Smooth muscle cell (in vitro differentiated cells): ENCODE measurements around the gene CHD9NB. TPM values are rescaled to one million over a fixed set of nuclear protein-coding genes. Genes with fewer than 3 reads are reported as not detected.

Experiments used
- DNase-seq: peaks from one replicate; lab custom pipeline; 2025; ENCODE audit not compliant: unreplicated experiment; lab: John Stamatoyannopoulos, UW
- H2AFZ ChIP-seq: fragments of 200-600 bp; sonication (generic); 2 replicates; pipeline ENCODE4 v1.6.0; 2016; ENCODE audit warnings: antibody characterized with exemption, low read depth, mild to moderate bottlenecking
- H3F3A ChIP-seq: fragments of 200-600 bp; sonication (generic); 2 replicates; pipeline ENCODE4 v1.6.0; 2017; ENCODE audit warnings: antibody characterized with exemption, low read depth
- H3K27ac ChIP-seq: fragments of 200-600 bp; sonication (generic); 2 replicates; pipeline ENCODE4 v1.5.1; 2016; ENCODE audit warnings: low read depth, mild to moderate bottlenecking
- H3K27me3 ChIP-seq: fragments of 200-600 bp; sonication (generic); 2 replicates; pipeline ENCODE4 v1.6.1; 2016; ENCODE audit warnings: low read depth, mild to moderate bottlenecking
- H3K36me3 ChIP-seq: fragments of 200-600 bp; sonication (generic); 2 replicates; pipeline ENCODE4 v1.5.1; 2016; ENCODE audit warnings: low read depth
- H3K4me1 ChIP-seq: fragments of 200-600 bp; sonication (generic); 2 replicates; pipeline ENCODE4 v1.5.1; 2016; ENCODE audit warnings: low read depth
- H3K4me2 ChIP-seq: fragments of 200-600 bp; sonication (generic); 2 replicates; pipeline ENCODE4 v1.6.0; 2016; ENCODE audit warnings: mild to moderate bottlenecking
- H3K4me3 ChIP-seq: fragments of 200-600 bp; sonication (generic); 2 replicates; pipeline ENCODE4 v1.5.1; 2016; ENCODE audit warnings: mild to moderate bottlenecking
- H3K79me2 ChIP-seq: fragments of 200-600 bp; sonication (generic); 2 replicates; pipeline ENCODE4 v1.6.0; 2016; ENCODE audit warnings: low read depth, mild to moderate bottlenecking
- H3K9ac ChIP-seq: fragments of 200-600 bp; sonication (generic); 2 replicates; pipeline ENCODE4 v1.6.0; 2016; ENCODE audit warnings: low read depth
- H3K9me3 ChIP-seq: fragments of 200-600 bp; sonication (generic); replicated peaks from 2 replicates; pipeline ENCODE4 v1.5.1; 2016; ENCODE audit warnings: low read depth
- H4K20me1 ChIP-seq: fragments of 200-600 bp; sonication (generic); 2 replicates; pipeline ENCODE4 v1.6.0; 2016; ENCODE audit warnings: low read depth
- WGBS: methylation state at CpG from one replicate; pipeline ENCODE4 v1.1.7; 2016; ENCODE audit warnings: low lambda C conversion rate; 5-methylcytosine and 5-hydroxymethylcytosine counted together
- polyA plus RNA-seq: library from polyadenylated mRNA; unstranded; fragments of >200 nt; fragmentation: Nextera tagmentation; extraction: Ambion mirVana; gene quantifications from 2 replicates; pipeline ENCODE4 v1.2.1, GENCODE V29; 2016
- total RNA-seq: library from RNA; depleted of rRNA; stranded (reverse); fragments of >200 nt; gene quantifications from 2 replicates; pipeline ENCODE4 v1.2.3, GENCODE V29; 2014
- TF ChIP-seq, protein P1 (sequence below): fragments of 200-600 bp; sonication (generic); IDR thresholded peaks from 2 replicates; pipeline ENCODE4 v1.5.1; 2017; ENCODE audit warnings: borderline replicate concordance, mild to moderate bottlenecking, antibody characterized with exemption; ENCODE audit not compliant: insufficient read depth, poor library complexity, severe bottlenecking

CHD9NB gene
- total and polyA plus RNA-seq, 2 experiments from 2014 or later = not detected

DNA sequence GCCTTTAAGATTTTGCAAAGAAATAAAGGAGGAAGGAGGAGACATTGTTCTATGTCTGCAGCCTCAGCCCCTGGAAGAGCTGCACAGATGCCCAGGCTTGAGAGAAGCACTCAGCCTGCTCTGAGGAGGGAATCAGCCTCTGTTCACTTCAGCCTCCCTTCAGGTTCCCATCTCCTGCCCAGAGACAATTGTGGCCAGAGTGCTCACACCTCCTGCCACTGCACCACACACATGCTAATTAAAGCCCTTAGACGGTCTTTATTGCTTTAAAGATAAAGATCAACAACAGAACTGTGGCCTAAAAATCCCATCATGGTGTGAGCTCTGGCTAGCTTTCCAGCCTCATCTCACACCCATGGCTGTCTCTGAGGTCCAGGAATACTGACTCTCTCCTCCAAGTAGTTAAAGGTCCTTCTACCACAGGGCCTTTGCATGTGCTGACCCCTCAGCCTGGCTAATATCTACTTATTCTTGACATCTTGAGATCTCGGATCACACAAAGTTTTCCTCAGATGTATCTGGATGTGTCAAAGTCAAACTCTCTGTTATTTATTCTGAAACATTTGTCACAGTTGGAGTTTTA lies 33.8 kb downstream of the CHD9NB start:
- 68% methylated on average over 2 of the region's 2 CpGs for WGBS
- Histone ChIP-seq H4K20me1 (no peaks in the 10 kb centered on the region), H3K27me3 (peaks cover 6% of the 10 kb centered on the region)

DNA sequence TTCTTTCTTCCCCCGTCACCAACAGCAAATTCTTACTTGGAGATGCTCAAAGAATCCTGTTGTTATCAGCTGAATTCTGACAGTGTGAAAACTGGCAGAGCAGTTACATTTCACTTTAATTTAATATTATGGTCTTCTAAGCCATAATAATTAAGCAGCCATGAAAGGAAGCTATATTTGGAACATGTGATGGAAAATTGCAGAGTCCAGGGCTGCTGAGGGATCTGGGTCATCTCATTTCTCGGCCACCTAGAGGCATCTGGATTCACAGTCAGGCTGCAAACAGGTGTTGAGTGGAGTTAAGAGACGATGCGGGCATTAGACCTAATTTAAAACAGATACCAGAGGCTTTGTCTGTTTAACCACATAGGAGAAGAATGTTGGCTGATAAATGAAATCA lies 38.4 kb downstream of the CHD9NB start:
- no peaks in the 10 kb centered on the region for H3F3A ChIP-seq
- no peak for DNase-seq
- H3K9me3 ChIP-seq = no peaks in the 10 kb centered on the region
- H3K27ac ChIP-seq = no peak overlapping the region
- H3K36me3 ChIP-seq = no peaks in the 10 kb centered on the region
- TF ChIP-seq, protein P1, sequence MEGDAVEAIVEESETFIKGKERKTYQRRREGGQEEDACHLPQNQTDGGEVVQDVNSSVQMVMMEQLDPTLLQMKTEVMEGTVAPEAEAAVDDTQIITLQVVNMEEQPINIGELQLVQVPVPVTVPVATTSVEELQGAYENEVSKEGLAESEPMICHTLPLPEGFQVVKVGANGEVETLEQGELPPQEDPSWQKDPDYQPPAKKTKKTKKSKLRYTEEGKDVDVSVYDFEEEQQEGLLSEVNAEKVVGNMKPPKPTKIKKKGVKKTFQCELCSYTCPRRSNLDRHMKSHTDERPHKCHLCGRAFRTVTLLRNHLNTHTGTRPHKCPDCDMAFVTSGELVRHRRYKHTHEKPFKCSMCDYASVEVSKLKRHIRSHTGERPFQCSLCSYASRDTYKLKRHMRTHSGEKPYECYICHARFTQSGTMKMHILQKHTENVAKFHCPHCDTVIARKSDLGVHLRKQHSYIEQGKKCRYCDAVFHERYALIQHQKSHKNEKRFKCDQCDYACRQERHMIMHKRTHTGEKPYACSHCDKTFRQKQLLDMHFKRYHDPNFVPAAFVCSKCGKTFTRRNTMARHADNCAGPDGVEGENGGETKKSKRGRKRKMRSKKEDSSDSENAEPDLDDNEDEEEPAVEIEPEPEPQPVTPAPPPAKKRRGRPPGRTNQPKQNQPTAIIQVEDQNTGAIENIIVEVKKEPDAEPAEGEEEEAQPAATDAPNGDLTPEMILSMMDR = no peak
- no peak overlapping the region for H2AFZ ChIP-seq
- no peak overlapping the region for H3K4me2 ChIP-seq
- 78% methylated on average over 4 of the region's 4 CpGs for WGBS
- H3K4me1 ChIP-seq = no peaks in the 10 kb centered on the region
- no peak overlapping the region for H3K4me3 ChIP-seq
- H3K9ac ChIP-seq = no peak overlapping the region
- H3K27me3 ChIP-seq = peaks cover 14% of the 10 kb centered on the region
- H4K20me1 ChIP-seq = no peaks in the 10 kb centered on the region
- H3K79me2 ChIP-seq = no peaks in the 10 kb centered on the region

More for the DNA sequence above, 33.8 kb downstream of the CHD9NB start:
- no peaks in the 10 kb centered on the region for H3K79me2 ChIP-seq
- no peaks in the 10 kb centered on the region for H3F3A ChIP-seq
- no peak for DNase-seq
- no peaks in the 10 kb centered on the region for H3K4me1 ChIP-seq
- H3K4me2 ChIP-seq = no peak overlapping the region
- H3K36me3 ChIP-seq = no peaks in the 10 kb centered on the region
- H3K9ac ChIP-seq = no peak overlapping the region
- H2AFZ ChIP-seq = no peak overlapping the region
- TF ChIP-seq, protein P1 = no peak
- no peaks in the 10 kb centered on the region for H3K9me3 ChIP-seq
- H3K4me3 ChIP-seq = no peak overlapping the region
- no peak overlapping the region for H3K27ac ChIP-seq

DNA sequence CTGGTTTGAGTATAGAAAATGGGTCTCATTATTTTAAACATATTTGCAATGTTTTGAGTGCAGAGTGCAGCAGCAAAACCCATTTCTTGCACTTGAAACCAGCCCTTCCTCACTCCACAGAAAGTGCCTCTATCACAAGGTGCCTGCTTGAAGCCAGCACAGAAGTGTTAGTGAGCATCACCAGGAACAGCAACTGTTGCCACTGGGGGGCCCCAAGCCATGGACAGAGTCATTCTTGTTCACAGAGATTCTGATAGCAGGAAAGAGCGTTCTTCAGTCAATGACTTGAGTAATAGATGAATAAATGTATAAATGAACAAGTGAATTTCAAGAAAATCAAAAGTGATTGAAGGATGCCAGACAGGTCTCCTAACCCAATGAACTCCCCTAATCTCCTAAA lies 45.6 kb downstream of the CHD9NB start:
- H3K79me2 ChIP-seq = no peaks in the 10 kb centered on the region
- no peak overlapping the region for H3K9ac ChIP-seq
- H3K27me3 ChIP-seq = peaks cover 15% of the 10 kb centered on the region
- H3K4me1 ChIP-seq = no peaks in the 10 kb centered on the region
- 87% methylated on average over 1 of the region's 1 CpG for WGBS
- no peak overlapping the region for H3K27ac ChIP-seq
- no peak for DNase-seq
- H3K4me3 ChIP-seq = no peak overlapping the region
- H4K20me1 ChIP-seq = no peaks in the 10 kb centered on the region
- no peaks in the 10 kb centered on the region for H3K36me3 ChIP-seq
- H2AFZ ChIP-seq = no peak overlapping the region
- H3F3A ChIP-seq = no peaks in the 10 kb centered on the region
- no peaks in the 10 kb centered on the region for H3K9me3 ChIP-seq
- TF ChIP-seq, protein P1 = no peak
- no peak overlapping the region for H3K4me2 ChIP-seq

DNA sequence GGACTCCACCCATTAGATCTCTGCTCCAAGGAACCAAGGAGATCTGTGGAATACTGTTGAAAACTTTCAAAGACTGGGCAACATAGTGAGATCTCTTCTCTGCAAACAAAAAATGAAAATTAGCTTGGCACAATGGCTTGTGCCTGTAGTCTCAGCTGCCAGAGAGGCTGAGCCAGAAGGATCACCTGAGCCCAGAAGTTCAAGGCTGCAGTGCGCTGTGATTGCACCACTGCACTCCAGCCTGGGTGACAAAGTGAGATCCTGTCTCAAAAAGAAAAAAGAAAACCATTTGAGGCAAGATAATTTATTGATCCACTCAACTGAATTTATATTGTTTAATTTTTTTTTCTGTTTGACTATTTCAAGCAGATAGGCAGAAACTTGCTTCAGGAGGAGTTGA lies 54.8 kb downstream of the CHD9NB start:
- no peak overlapping the region for H3K4me2 ChIP-seq
- H3K79me2 ChIP-seq = no peaks in the 10 kb centered on the region
- TF ChIP-seq, protein P1 = no peak
- no peaks in the 10 kb centered on the region for H3K36me3 ChIP-seq
- H3K27ac ChIP-seq = no peak overlapping the region
- no peak for DNase-seq
- H2AFZ ChIP-seq = no peak overlapping the region
- no peaks in the 10 kb centered on the region for H3K27me3 ChIP-seq
- no peaks in the 10 kb centered on the region for H3F3A ChIP-seq
- H3K9ac ChIP-seq = no peak overlapping the region
- no peak overlapping the region for H3K4me3 ChIP-seq
- H4K20me1 ChIP-seq = no peaks in the 10 kb centered on the region
- no peaks in the 10 kb centered on the region for H3K4me1 ChIP-seq
- WGBS = 97% methylated on average over 1 of the region's 1 CpG
- no peaks in the 10 kb centered on the region for H3K9me3 ChIP-seq
